GM12878 (cell line): ENCODE data around the gene PDZRN3. TPM values are rescaled to one million over a fixed set of nuclear protein-coding genes. Genes with fewer than 3 reads are reported as not detected.

Experiments
- ATAC-seq: fragments of 200-7000 bp; cut with Tn5 transposase; 3 replicates; pipeline ENCODE4 v1.9.1; 2020; ENCODE audit warnings: mild to moderate bottlenecking, moderate library complexity
- BruUV-seq: library from RNA; stranded (reverse); fragments of 400-500 nt; replicated peaks from 2 replicates; lab custom pipeline; 2021; lab: Mats Ljungman, UMichigan
- CTCF ChIA-PET: fragments of 300-600 bp; sonication (Branson Sonifier 250); formaldehyde crosslinking; extraction: SDS; loops from one replicate; lab custom pipeline; 2021; ENCODE audit warnings: inconsistent platforms; lab: Yijun Ruan, JAX
- POLR2A ChIA-PET: fragments of 350-600 bp; formaldehyde crosslinking; extraction: SDS; loops from one replicate; lab custom pipeline; 2021; ENCODE audit warnings: inconsistent platforms; lab: Charles Lee
- RAD21 ChIA-PET: fragments of 300-600 bp; sonication (Branson Sonifier 250); formaldehyde crosslinking; loops from one replicate; lab custom pipeline; 2023; ENCODE audit warnings: antibody characterized with exemption; ENCODE audit not compliant: unreplicated experiment; lab: Charles Lee
- SMC1A ChIA-PET: fragments of 300-600 bp; sonication (Branson Sonifier 250); formaldehyde crosslinking; loops from one replicate; lab custom pipeline; 2023; ENCODE audit not compliant: unreplicated experiment, uncharacterized antibody; lab: Charles Lee
- DNase-seq: peaks from one replicate; pipeline ENCODE4 v3.0.0-alpha.2; 2011; ENCODE audit warnings: low read depth, low spot score
- FAIRE-seq: peaks from 3 replicates; lab custom pipeline; 2011; peaks lifted over from hg19 to GRCh38; lab: Jason Lieb, UNC
- H2AFZ ChIP-seq: 2 replicates; pipeline ENCODE4 v1.6.0; 2011; ENCODE audit warnings: low read depth, low read length, control low read depth; ENCODE audit not compliant: control insufficient read depth
- H3K27ac ChIP-seq: 2 replicates; pipeline ENCODE4 v1.5.1; 2011; ENCODE audit warnings: control low read depth; ENCODE audit not compliant: control insufficient read depth, insufficient read depth
- H3K27me3 ChIP-seq, 2 experiments: replicated peaks in 1 of 2; 2 replicates each; pipeline versions ENCODE4 v1.6.0 to v1.6.1; 2011; ENCODE audit warnings: low read length in 1 of 2; ENCODE audit not compliant: control insufficient read depth in 2 of 2, insufficient read depth in 2 of 2
- H3K36me3 ChIP-seq, 2 experiments: 2 replicates each; pipeline ENCODE4 v1.5.1; 2011; ENCODE audit warnings: low read length in 1 of 2; ENCODE audit not compliant: control insufficient read depth in 2 of 2, insufficient read depth in 2 of 2
- H3K4me1 ChIP-seq: 2 replicates; pipeline ENCODE4 v1.6.1; 2011; ENCODE audit warnings: mild to moderate bottlenecking, low read length, moderate library complexity, mixed read lengths; ENCODE audit not compliant: control insufficient read depth, insufficient read depth
- H3K4me2 ChIP-seq: 2 replicates; pipeline ENCODE4 v1.6.0; 2011; ENCODE audit warnings: control low read depth; ENCODE audit not compliant: control insufficient read depth, insufficient read depth
- H3K4me3 ChIP-seq: fragments of 200-600 bp; sonication (generic); 2 replicates; pipeline ENCODE4 v1.5.1; 2016
- H3K79me2 ChIP-seq: 2 replicates; pipeline ENCODE4 v1.6.0; 2011; ENCODE audit warnings: low read length; ENCODE audit not compliant: control insufficient read depth, insufficient read depth
- H3K9ac ChIP-seq: 2 replicates; pipeline ENCODE4 v1.8.0; 2011; ENCODE audit warnings: low read length, control low read depth, mixed read lengths; ENCODE audit not compliant: control insufficient read depth, insufficient read depth
- H3K9me3 ChIP-seq: replicated peaks from 3 replicates; pipeline ENCODE4 v1.5.1; 2011; ENCODE audit warnings: mild to moderate bottlenecking, low read length; ENCODE audit not compliant: control insufficient read depth, insufficient read depth
- H4K20me1 ChIP-seq: 2 replicates; pipeline ENCODE4 v1.6.0; 2011; ENCODE audit not compliant: control insufficient read depth, insufficient read depth
- BRCA1 ChIP-seq: IDR thresholded peaks from 2 replicates; pipeline ENCODE4 v1.6.1; 2011; ENCODE audit warnings: low read depth, low read length, improper control_type of control experiment
- CHD2 ChIP-seq: IDR thresholded peaks from 2 replicates; pipeline ENCODE4 v1.6.1; 2011; ENCODE audit warnings: low read depth, low read length, improper control_type of control experiment, borderline replicate concordance
- CREM ChIP-seq: IDR thresholded peaks from 2 replicates; pipeline ENCODE4 v1.6.1; 2014; ENCODE audit warnings: antibody characterized with exemption, low read depth
- E4F1 ChIP-seq: fragments of 450-650 bp; IDR thresholded peaks from 2 replicates; pipeline ENCODE4 v1.6.1; 2018; ENCODE audit warnings: borderline replicate concordance, mild to moderate bottlenecking; ENCODE audit not compliant: partially characterized antibody
- GABPA ChIP-seq: IDR thresholded peaks from 2 replicates; pipeline ENCODE4 v1.6.1; 2014; ENCODE audit warnings: antibody characterized with exemption, low read depth, mild to moderate bottlenecking, inconsistent platforms
- PML ChIP-seq: IDR thresholded peaks from 2 replicates; pipeline ENCODE4 v1.6.1; 2012; ENCODE audit warnings: low read length, inconsistent platforms
- POLR2AphosphoS2 ChIP-seq: IDR thresholded peaks from 2 replicates; pipeline ENCODE4 v1.6.1; 2011; ENCODE audit warnings: low read depth, mild to moderate bottlenecking, low read length, improper control_type of control experiment, moderate library complexity
- RUNX3 ChIP-seq: IDR thresholded peaks from 2 replicates; pipeline ENCODE4 v1.6.1; 2012; ENCODE audit warnings: low read length, inconsistent platforms
- SREBF1 ChIP-seq: IDR thresholded peaks from 2 replicates; pipeline ENCODE4 v1.6.1; 2012; ENCODE audit warnings: mild to moderate bottlenecking, low read length
- WRNIP1 ChIP-seq: IDR thresholded peaks from 2 replicates; pipeline ENCODE4 v1.6.1; 2011; ENCODE audit warnings: low read depth, low read length, improper control_type of control experiment, borderline replicate concordance
- YY1 ChIP-seq: IDR thresholded peaks from 2 replicates; pipeline ENCODE4 v1.6.1; 2011; ENCODE audit warnings: low read depth, mild to moderate bottlenecking, low read length
- ZNF24 ChIP-seq: fragments of 450-650 bp; IDR thresholded peaks from 2 replicates; pipeline ENCODE4 v1.6.1; 2017; ENCODE audit warnings: antibody characterized with exemption, mild to moderate bottlenecking
- WGBS: methylation state at CpG from one replicate; pipeline ENCODE4 v1.1.6; 2016; ENCODE audit warnings: low lambda C conversion rate; ENCODE audit not compliant: insufficient replicate concordance, insufficient coverage; ENCODE audit errors: missing lambda C conversion rate; 5-methylcytosine and 5-hydroxymethylcytosine counted together
- in situ Hi-C: fragments of 300-500 bp; cut with MboI; formaldehyde crosslinking; loops from 9 replicates; pipeline ENCODE4 v1.14.3; 2018; ENCODE audit warnings: mixed read lengths
- intact Hi-C: fragments of 100-400 bp; cut with micrococcal nuclease; formaldehyde crosslinking; loops from one replicate; pipeline ENCODE4 v1.14.2; 2022; ENCODE audit not compliant: unreplicated experiment
- polyA plus RNA-seq, 11 experiments: library from polyadenylated mRNA; depleted of rRNA in 4 of 11; unstranded in 6 of 11; stranded (reverse) in 5 of 11; fragments of >200 nt; fragmentation: Nextera tagmentation in 4 of 11; fragmentation: Illumina TruSeq in 1 of 11; extraction: Ambion mirVana in 4 of 11; extraction: Trizol in 1 of 11; gene quantifications; 1 replicate in 1 of 11; 2 replicates in 10 of 11; pipeline versions ENCODE4 v1.2.1 to v1.2.3, GENCODE V29; 2011 to 2016; ENCODE audit warnings: inconsistent platforms in 2 of 11, missing spikeins in 2 of 11, low read depth in 1 of 11
- total RNA-seq, 4 experiments: library from RNA; depleted of rRNA in 3 of 4; stranded (reverse); fragments of >200 nt in 3 of 4; fragmentation: Illumina TruSeq in 1 of 4; extraction: Trizol in 1 of 4; gene quantifications; 2 replicates each; pipeline versions ENCODE4 v1.2.1 to v1.2.3, GENCODE V29; 2013 to 2021
- TF ChIP-seq, protein P1 (sequence below): fragments of 450-650 bp; IDR thresholded peaks from 2 replicates; pipeline ENCODE4 v1.6.1; 2017; ENCODE audit warnings: antibody characterized with exemption, mild to moderate bottlenecking, moderate library complexity
- TF ChIP-seq, protein P2 (sequence below): fragments of 450-650 bp; conservative IDR thresholded peaks from 2 replicates; pipeline ENCODE4 v1.6.1; 2017; ENCODE audit warnings: mild to moderate bottlenecking, moderate library complexity

Gene PDZRN3
- total and polyA plus RNA-seq, 10 of the 15 experiments (the other 5 are each of a cell fraction or from before 2014, with no cell fraction given): 0.07 to 0.37 (median 0.12) TPM; not detected in 6

GRCh38 chr3:73341272-73341935 is 283.3 kb downstream of the PDZRN3 start:
- no peak for ATAC-seq
- no peak for DNase-seq
- no TSS peak for BruUV-seq

More at GRCh38 chr3:73341272-73341935, 283.3 kb downstream of the PDZRN3 start:
- H3K9me3 ChIP-seq: no peaks in the 10 kb centered on the region; the same call in 2 of the 3 replicates
- no peak overlapping the region for H3K27ac ChIP-seq
- in situ Hi-C loops (no loop called here), intact Hi-C loops (no loop called here)
- no peak for FAIRE-seq
- H3K27me3 ChIP-seq: no peaks in the 10 kb centered on the region
- ChIA-PET POLR2A (no interaction called here), CTCF (no interaction called here), SMC1A (interaction anchor here (1.0 kb wide), 1 partner anchor 228 kb away, joined by 5 read pairs; no protein-coding TSS in a partner anchor), RAD21 (no interaction called here)
- 33% methylated on average over 3 of the region's 3 CpGs for WGBS
- TF ChIP-seq GABPA: no peak
- TF ChIP-seq ZNF24: no peak
- no peak for TF ChIP-seq YY1
- TF ChIP-seq RUNX3: no peak
- no peak for TF ChIP-seq CREM
- TF ChIP-seq, protein P1, sequence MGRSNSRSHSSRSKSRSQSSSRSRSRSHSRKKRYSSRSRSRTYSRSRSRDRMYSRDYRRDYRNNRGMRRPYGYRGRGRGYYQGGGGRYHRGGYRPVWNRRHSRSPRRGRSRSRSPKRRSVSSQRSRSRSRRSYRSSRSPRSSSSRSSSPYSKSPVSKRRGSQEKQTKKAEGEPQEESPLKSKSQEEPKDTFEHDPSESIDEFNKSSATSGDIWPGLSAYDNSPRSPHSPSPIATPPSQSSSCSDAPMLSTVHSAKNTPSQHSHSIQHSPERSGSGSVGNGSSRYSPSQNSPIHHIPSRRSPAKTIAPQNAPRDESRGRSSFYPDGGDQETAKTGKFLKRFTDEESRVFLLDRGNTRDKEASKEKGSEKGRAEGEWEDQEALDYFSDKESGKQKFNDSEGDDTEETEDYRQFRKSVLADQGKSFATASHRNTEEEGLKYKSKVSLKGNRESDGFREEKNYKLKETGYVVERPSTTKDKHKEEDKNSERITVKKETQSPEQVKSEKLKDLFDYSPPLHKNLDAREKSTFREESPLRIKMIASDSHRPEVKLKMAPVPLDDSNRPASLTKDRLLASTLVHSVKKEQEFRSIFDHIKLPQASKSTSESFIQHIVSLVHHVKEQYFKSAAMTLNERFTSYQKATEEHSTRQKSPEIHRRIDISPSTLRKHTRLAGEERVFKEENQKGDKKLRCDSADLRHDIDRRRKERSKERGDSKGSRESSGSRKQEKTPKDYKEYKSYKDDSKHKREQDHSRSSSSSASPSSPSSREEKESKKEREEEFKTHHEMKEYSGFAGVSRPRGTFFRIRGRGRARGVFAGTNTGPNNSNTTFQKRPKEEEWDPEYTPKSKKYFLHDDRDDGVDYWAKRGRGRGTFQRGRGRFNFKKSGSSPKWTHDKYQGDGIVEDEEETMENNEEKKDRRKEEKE: no peak
- no peak for TF ChIP-seq BRCA1
- TF ChIP-seq, protein P2, sequence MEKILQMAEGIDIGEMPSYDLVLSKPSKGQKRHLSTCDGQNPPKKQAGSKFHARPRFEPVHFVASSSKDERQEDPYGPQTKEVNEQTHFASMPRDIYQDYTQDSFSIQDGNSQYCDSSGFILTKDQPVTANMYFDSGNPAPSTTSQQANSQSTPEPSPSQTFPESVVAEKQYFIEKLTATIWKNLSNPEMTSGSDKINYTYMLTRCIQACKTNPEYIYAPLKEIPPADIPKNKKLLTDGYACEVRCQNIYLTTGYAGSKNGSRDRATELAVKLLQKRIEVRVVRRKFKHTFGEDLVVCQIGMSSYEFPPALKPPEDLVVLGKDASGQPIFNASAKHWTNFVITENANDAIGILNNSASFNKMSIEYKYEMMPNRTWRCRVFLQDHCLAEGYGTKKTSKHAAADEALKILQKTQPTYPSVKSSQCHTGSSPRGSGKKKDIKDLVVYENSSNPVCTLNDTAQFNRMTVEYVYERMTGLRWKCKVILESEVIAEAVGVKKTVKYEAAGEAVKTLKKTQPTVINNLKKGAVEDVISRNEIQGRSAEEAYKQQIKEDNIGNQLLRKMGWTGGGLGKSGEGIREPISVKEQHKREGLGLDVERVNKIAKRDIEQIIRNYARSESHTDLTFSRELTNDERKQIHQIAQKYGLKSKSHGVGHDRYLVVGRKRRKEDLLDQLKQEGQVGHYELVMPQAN: no peak
- no peak for TF ChIP-seq PML
- TF ChIP-seq WRNIP1: no peak
- TF ChIP-seq E4F1: no peak
- no peak for TF ChIP-seq POLR2AphosphoS2
- TF ChIP-seq CHD2: no peak
- no peak for TF ChIP-seq SREBF1
- H3K9ac ChIP-seq: no peak overlapping the region
- H3K4me1 ChIP-seq: no peaks in the 10 kb centered on the region
- H3K4me2 ChIP-seq: no peak overlapping the region
- no peak overlapping the region for H2AFZ ChIP-seq
- H3K79me2 ChIP-seq: no peaks in the 10 kb centered on the region
- no peaks in the 10 kb centered on the region for H3K36me3 ChIP-seq
- H3K4me3 ChIP-seq: no peak overlapping the region
- no peaks in the 10 kb centered on the region for H4K20me1 ChIP-seq
